AG09309 (cell line): Measurements from ENCODE around the gene B3GNT9.

Source experiments
- DNase-seq: peaks from one replicate; pipeline ENCODE4 v3.0.0-alpha.2; 2010; ENCODE audit warnings: low read depth
- H3K4me3 ChIP-seq: 2 replicates; pipeline ENCODE4 v1.5.1; 2011; ENCODE audit warnings: mild to moderate bottlenecking, low read depth, low read length, moderate library complexity; ENCODE audit not compliant: control insufficient read depth
- TF ChIP-seq, protein P1 (sequence below): IDR thresholded peaks from 2 replicates; pipeline ENCODE4 v1.5.1; 2011; ENCODE audit warnings: mild to moderate bottlenecking, low read depth, low read length, inconsistent platforms; ENCODE audit not compliant: insufficient read depth, control insufficient read depth; ENCODE audit errors: missing control alignments

The B3GNT9 gene

DNA sequence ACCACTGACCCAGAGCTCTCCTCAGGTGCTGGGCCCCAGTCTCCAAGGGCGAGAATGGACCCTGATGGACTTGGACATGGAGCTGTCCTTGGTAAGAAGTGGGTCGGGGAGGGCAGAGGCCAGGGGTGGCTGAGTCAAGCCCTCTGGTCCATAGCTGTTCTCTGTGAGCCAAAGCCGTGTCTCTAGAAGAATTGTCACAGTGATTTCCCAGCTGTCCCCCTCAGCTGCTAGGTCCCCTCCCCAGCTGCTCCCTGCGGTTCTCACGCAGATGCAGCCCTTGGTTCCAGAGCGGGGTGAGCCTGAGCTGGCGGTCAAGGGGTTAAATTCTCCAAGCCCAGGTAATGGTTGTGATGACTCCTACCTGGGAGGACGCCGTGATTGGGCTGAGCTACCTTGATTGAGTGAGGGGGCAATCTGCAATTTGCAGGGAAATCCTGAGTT lies 18.2 kb upstream of the B3GNT9 start:
- no peak overlapping the region for H3K4me3 ChIP-seq
- TF ChIP-seq, protein P1, sequence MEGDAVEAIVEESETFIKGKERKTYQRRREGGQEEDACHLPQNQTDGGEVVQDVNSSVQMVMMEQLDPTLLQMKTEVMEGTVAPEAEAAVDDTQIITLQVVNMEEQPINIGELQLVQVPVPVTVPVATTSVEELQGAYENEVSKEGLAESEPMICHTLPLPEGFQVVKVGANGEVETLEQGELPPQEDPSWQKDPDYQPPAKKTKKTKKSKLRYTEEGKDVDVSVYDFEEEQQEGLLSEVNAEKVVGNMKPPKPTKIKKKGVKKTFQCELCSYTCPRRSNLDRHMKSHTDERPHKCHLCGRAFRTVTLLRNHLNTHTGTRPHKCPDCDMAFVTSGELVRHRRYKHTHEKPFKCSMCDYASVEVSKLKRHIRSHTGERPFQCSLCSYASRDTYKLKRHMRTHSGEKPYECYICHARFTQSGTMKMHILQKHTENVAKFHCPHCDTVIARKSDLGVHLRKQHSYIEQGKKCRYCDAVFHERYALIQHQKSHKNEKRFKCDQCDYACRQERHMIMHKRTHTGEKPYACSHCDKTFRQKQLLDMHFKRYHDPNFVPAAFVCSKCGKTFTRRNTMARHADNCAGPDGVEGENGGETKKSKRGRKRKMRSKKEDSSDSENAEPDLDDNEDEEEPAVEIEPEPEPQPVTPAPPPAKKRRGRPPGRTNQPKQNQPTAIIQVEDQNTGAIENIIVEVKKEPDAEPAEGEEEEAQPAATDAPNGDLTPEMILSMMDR = no peak
- no peak for DNase-seq

DNA sequence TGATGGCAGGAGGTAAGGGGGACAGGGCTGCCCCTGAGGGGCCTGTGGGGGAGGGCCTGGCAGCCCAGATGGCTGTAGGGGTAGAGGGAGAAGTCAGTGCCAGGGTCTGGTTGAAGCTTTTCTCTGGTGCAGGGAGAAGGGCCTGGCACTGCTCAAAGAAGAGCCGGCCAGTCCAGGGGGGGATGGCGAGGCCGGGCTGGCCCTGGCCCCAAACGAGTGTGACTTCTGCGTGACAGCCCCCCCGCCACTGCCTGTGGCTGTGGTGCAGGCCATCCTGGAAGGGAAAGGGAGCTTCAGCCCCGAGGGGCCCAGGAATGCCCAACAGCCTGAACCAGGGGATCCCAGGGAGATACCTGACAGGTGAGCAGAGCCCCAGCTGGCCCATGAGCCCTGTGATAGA lies 16.8 kb upstream of the B3GNT9 start:
- no peak for DNase-seq
- TF ChIP-seq, protein P1 = no peak
- no peak overlapping the region for H3K4me3 ChIP-seq

DNA sequence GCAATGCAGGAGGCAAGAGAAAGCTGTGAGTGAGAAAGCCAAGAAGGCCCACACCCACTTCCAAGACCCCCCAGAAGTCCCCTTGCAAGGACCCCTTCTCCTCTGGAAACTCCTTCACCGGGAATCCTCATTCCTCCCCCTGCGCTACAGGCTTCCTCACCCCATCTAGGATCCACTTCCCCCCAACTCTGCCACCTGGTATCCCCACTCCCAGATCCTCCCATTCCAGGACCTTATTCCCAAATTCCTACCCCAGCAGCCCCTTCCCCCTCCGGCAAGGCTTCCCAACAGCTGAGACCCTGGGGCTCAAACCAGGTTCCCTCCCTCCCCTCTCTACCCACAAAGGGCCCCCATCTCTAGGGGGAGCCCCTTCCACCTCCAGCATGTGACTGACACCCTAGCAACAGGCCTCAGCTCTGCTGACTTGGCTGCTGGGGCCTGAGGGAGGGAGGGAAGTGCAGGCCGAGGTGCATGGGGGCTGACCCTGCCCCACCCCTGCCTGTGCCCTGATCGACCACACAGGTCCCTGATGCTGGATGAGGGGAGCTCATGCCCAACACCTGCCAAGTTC lies 15.9 kb upstream of the B3GNT9 start:
- no peak for DNase-seq
- TF ChIP-seq, protein P1 = no peak
- H3K4me3 ChIP-seq = no peak overlapping the region

DNA sequence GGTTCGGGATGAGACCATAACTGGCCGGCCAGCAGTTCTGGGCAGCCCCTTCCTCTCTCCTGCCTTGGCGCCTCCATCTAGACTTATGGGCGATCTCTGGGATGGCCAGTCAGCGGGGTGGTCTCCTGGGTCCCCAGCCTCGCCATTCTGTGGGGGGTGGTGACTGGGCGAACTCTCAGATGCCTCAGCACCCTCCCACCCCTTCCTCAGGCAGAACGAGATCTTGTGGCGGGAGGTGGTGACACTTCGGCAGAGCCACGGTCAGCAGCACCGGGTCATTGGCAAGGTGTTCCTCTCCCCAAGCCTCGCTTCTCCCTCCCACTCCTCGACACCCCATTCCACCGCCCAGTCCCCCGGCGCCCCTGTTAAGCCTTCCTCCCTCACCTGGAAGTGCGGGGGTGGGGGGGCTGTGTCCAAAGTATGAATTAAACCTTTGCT lies 15.3 kb upstream of the B3GNT9 start:
- TF ChIP-seq, protein P1 = no peak
- DNase-seq = no peak
- no peak overlapping the region for H3K4me3 ChIP-seq

DNA sequence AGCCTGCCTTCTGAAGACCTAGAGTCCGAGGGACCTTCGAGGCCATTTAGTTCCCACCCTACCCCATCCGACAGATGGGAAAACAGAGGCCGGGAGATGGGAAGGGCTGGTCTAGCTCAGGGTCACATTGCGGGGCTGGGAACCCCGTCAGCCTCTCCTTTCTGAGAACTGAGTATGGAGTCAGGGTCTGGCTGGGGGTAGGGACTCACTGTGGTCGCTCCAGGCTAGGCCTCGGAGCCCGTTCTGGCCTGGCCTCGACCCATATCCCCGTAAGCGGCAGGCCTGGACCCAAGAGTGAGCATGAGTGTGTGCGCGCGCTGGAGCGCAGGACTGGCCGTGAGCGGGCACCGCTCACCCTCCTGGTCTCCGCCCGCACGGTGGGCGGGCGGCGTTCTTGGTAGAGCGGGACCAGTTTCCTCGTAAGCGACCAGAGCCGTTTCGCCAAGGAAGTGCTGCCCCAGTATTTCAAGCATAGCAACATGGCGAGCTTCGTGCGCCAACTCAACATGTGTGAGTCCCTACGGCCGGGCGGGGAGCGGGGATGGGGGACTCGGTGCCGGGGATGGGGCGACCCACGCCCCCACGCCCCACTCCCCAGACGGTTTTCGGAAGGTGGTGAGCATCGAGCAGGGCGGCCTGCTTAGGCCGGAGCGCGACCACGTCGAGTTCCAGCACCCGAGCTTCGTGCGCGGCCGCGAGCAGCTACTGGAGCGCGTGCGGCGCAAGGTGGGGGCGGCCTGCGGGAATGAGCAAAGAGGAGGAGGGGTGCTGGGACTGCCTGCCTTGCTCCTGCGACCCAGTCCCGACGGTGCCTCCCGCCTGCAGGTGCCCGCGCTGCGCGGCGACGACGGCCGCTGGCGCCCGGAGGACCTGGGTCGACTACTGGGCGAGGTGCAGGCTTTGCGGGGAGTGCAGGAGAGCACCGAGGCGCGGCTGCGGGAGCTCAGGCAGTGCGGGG lies 14.6 kb upstream of the B3GNT9 start:
- H3K4me3 ChIP-seq = no peak overlapping the region

GRCh38 chr16:67164599-67165061 lies 13.8 kb upstream of the B3GNT9 start, which contains the start of gene HSF4:
TSS of gene HSF4 (plus strand) at chr16:67164745. CDS start at chr16:67164812, 67 bp downstream.
- DNase-seq = no peak
- TF ChIP-seq, protein P1 = no peak
- H3K4me3 ChIP-seq = no peak within 1 kb of the TSS

More for the DNA sequence above, 14.6 kb upstream of the B3GNT9 start:
- TF ChIP-seq, protein P1 = no peak
- DNase-seq = no peak
